ENCODE measurements around the gene NLRC5. TPM values are rescaled to one million over a fixed set of nuclear protein-coding genes. Genes with fewer than 3 reads are reported as not detected.
"Not testable (repeated sequence)": the region's sequence is repeated elsewhere in the genome, so short reads cannot be mapped to it uniquely, and the experiment has no call there.

NLRC5 gene
- total RNA-seq, 1 donor from 2014 or later: 0.26 TPM

GRCh38 chr16:57093666-57094564 is 104.6 kb downstream of the NLRC5 start:
- H3K27me3 Mint-ChIP-seq (ENCODE audit: low read depth): no peaks in the 10 kb centered on the region
- TF ChIP-seq CTCF (conservative IDR thresholded peaks at IDR 0.05): no peak
- no peak overlapping the region for H3K27ac Mint-ChIP-seq (ENCODE audit: unreplicated experiment)
- H3K9me3 Mint-ChIP-seq: peaks cover 3% of the 10 kb centered on the region
- no peak for DNase-seq (ENCODE audit: low read depth, low spot score)
- peak overlapping the region; percentile 91 for H3K4me3 Mint-ChIP-seq
- H3K36me3 Mint-ChIP-seq (ENCODE audit: low read depth): no peaks in the 10 kb centered on the region
- H3K4me1 Mint-ChIP-seq: peaks cover 34% of the 10 kb centered on the region

- H3K27me3 Mint-ChIP-seq (ENCODE audit: low read depth): no peaks in the 10 kb centered on the region
- H3K27ac Mint-ChIP-seq (ENCODE audit: unreplicated experiment): no peak overlapping the region
- no peak for DNase-seq (ENCODE audit: low read depth, low spot score)
- H3K4me1 Mint-ChIP-seq: peaks cover 35% of the 10 kb centered on the region
- no peak for TF ChIP-seq CTCF (conservative IDR thresholded peaks at IDR 0.05)
- peaks cover 3% of the 10 kb centered on the region for H3K9me3 Mint-ChIP-seq
- no peaks in the 10 kb centered on the region for H3K36me3 Mint-ChIP-seq (ENCODE audit: low read depth)
- H3K4me3 Mint-ChIP-seq: peak overlapping the region; percentile 83
Observed at GRCh38 chr16:57094911-57095310, 105.6 kb downstream of the NLRC5 start.

GRCh38 chr16:57096192-57096591 is 106.8 kb downstream of the NLRC5 start:
- Mint-ChIP-seq H3K36me3 (ENCODE audit: low read depth) (no peaks in the 10 kb centered on the region), H3K4me3 (peak overlapping the region; percentile 65), H3K27me3 (ENCODE audit: low read depth) (no peaks in the 10 kb centered on the region), H3K27ac (ENCODE audit: unreplicated experiment) (peak overlapping the region; percentile 67), H3K4me1 (peaks cover 44% of the 10 kb centered on the region), H3K9me3 (no peaks in the 10 kb centered on the region)
- TF ChIP-seq CTCF (conservative IDR thresholded peaks at IDR 0.05): no peak
- DNase-seq (ENCODE audit: low read depth, low spot score): no peak

- Mint-ChIP-seq H3K27ac (ENCODE audit: unreplicated experiment) (no peak overlapping the region), H3K4me1 (peaks cover 40% of the 10 kb centered on the region), H3K4me3 (peak overlapping the region; percentile 20), H3K36me3 (ENCODE audit: low read depth) (no peaks in the 10 kb centered on the region), H3K27me3 (ENCODE audit: low read depth) (no peaks in the 10 kb centered on the region), H3K9me3 (no peaks in the 10 kb centered on the region)
- DNase-seq (ENCODE audit: low read depth, low spot score): no peak
- TF ChIP-seq CTCF (conservative IDR thresholded peaks at IDR 0.05): no peak
Observed at GRCh38 chr16:57096793-57097192, 107.4 kb downstream of the NLRC5 start.

- DNase-seq (ENCODE audit: low read depth, low spot score): no peak
- Mint-ChIP-seq H3K36me3 (ENCODE audit: low read depth) (no peaks in the 10 kb centered on the region), H3K27me3 (ENCODE audit: low read depth) (no peaks in the 10 kb centered on the region), H3K4me3 (peak overlapping the region; percentile 0), H3K4me1 (peaks cover 46% of the 10 kb centered on the region), H3K9me3 (no peaks in the 10 kb centered on the region), H3K27ac (ENCODE audit: unreplicated experiment) (no peak overlapping the region)
- TF ChIP-seq CTCF (conservative IDR thresholded peaks at IDR 0.05): no peak
Observed at GRCh38 chr16:57098188-57098841, 109.0 kb downstream of the NLRC5 start.

- not testable (repeated sequence) for H3K4me3 Mint-ChIP-seq; H3K27me3 Mint-ChIP-seq (ENCODE audit: low read depth); H3K36me3 Mint-ChIP-seq (ENCODE audit: low read depth); H3K9me3 Mint-ChIP-seq; DNase-seq (ENCODE audit: low read depth, low spot score); H3K27ac Mint-ChIP-seq (ENCODE audit: unreplicated experiment)
- peaks cover 45% of the 10 kb centered on the region for H3K4me1 Mint-ChIP-seq
Observed at GRCh38 chr16:57099965-57100364, 110.6 kb downstream of the NLRC5 start.

Data from neural crest cell (in vitro differentiated cells).